Tibial nerve (tissue), 4 donors: Measurements from ENCODE around the gene KPNA6. TPM values are rescaled to one million over a fixed set of nuclear protein-coding genes. Genes with fewer than 3 reads are reported as not detected.
A peak's percentile ranks its signal among the peaks of the same experiment; 100 is the strongest.

Experiments
- DNase-seq, 2 donors: peaks; one replicate each; pipeline ENCODE4 v3.0.0-alpha.2; 2019; ENCODE audit warnings: low spot score in 2 of 2
- H3K27ac ChIP-seq, 4 donors: fragments of 200-600 bp; sonication (generic) in 3 of 4; one replicate each; pipeline ENCODE4 v1.5.1; 2017 to 2019; ENCODE audit warnings: mild to moderate bottlenecking in 1 of 4
- H3K27me3 ChIP-seq, 2 donors: fragments of 200-600 bp; sonication (generic) in 1 of 2; one replicate each; pipeline versions ENCODE4 v1.5.1 to v1.6.0; 2017 to 2019
- H3K36me3 ChIP-seq, 3 donors: fragments of 200-600 bp; sonication (generic); one replicate each; pipeline ENCODE4 v1.5.1; 2018 to 2019
- H3K4me1 ChIP-seq, 4 donors: fragments of 200-600 bp; sonication (generic) in 3 of 4; one replicate each; pipeline ENCODE4 v1.5.1; 2017 to 2019
- H3K4me3 ChIP-seq, 4 donors: fragments of 200-600 bp; sonication (generic) in 3 of 4; one replicate each; pipeline ENCODE4 v1.5.1; 2017 to 2019; ENCODE audit warnings: mild to moderate bottlenecking in 1 of 4, moderate library complexity in 1 of 4
- H3K9me3 ChIP-seq, 4 donors: fragments of 200-600 bp; sonication (generic) in 3 of 4; one replicate each; pipeline ENCODE4 v1.5.1; 2017 to 2019
- CTCF ChIP-seq, 5 experiments: fragments of 200-600 bp in 3 of 5; fragments of 450-650 bp in 2 of 5; sonication (generic) in 3 of 5; IDR thresholded peaks; one replicate each; pipeline ENCODE4 v1.5.1; 2016 to 2019; ENCODE audit warnings: antibody characterized with exemption in 5 of 5, mild to moderate bottlenecking in 3 of 5, moderate library complexity in 2 of 5
- EP300 ChIP-seq, 2 donors: sonication (generic); formaldehyde crosslinking; IDR thresholded peaks; one replicate each; pipeline ENCODE4 v1.6.1; 2017; ENCODE audit warnings: antibody characterized with exemption in 2 of 2, mild to moderate bottlenecking in 1 of 2
- POLR2A ChIP-seq, 2 donors: fragments of 450-650 bp; IDR thresholded peaks; one replicate each; pipeline ENCODE4 v1.6.1; 2017; ENCODE audit warnings: antibody characterized with exemption in 2 of 2, mild to moderate bottlenecking in 2 of 2, moderate library complexity in 2 of 2
- WGBS, 2 donors: methylation state at CpG; one replicate each; pipeline ENCODE4 v1.1.5; 2018; 5-methylcytosine and 5-hydroxymethylcytosine counted together
- total RNA-seq, 4 donors: library from RNA; depleted of rRNA; stranded (reverse); fragments of >200 nt; gene quantifications; one replicate each; pipeline ENCODE4 v1.1.0, GENCODE V29; 2016

KPNA6 gene
- total RNA-seq, 4 donors from 2014 or later = 30.3 to 39.3 (median 33.5) TPM

- no peaks in the 10 kb centered on the region for H3K27me3 ChIP-seq
- peaks cover 0 to 33% (median 15%) of the 10 kb centered on the region in 4 donors for H3K4me1 ChIP-seq
- H3K9me3 ChIP-seq = no peaks in the 10 kb centered on the region
- peak in 1 of 2 donors; percentile 29 for DNase-seq
- 17 to 48% methylated on average over 4 to 6 of the region's 6 CpGs for WGBS, 2 donors
- H3K4me3 ChIP-seq = peak overlapping the region in 1 of 4 donors; percentile 67
- peak overlapping the region in 3 of 4 donors; percentile 70 to 95 (median 87) for H3K27ac ChIP-seq
- TF ChIP-seq EP300 (IDR thresholded peaks at IDR 0.05) (no peak), POLR2A (IDR thresholded peaks at IDR 0.05) (no peak), CTCF (IDR thresholded peaks at IDR 0.05) (no peak)
- H3K36me3 ChIP-seq = peaks cover 3 to 35% (median 7%) of the 10 kb centered on the region in 3 donors
Observed at GRCh38 chr1:32199717-32200072, 91.8 kb downstream of the KPNA6 start.

GRCh38 chr1:32200226-32201010 is 92.6 kb downstream of the KPNA6 start, which contains the start of gene CCDC28B:
Gene CCDC28B, plus strand, starts transcription at chr1:32200595. Its CDS starts 1,341 bp downstream, at chr1:32201936.
- Histone ChIP-seq H3K27me3 (no peaks in the 10 kb centered on the region), H3K36me3 (peaks cover 0 to 28% (median 0%) of the 10 kb centered on the region in 3 donors), H3K9me3 (no peaks in the 10 kb centered on the region), H3K27ac (peak within 1 kb of the TSS; percentile 65 to 95 (median 78)), H3K4me1 (peaks cover 0 to 40% (median 21%) of the 10 kb centered on the region in 4 donors), H3K4me3 (peak within 1 kb of the TSS; percentile 40 to 81 (median 64))
- TF ChIP-seq EP300 (IDR thresholded peaks at IDR 0.05) (peak in 1 of 2 donors; percentile 78), POLR2A (IDR thresholded peaks at IDR 0.05) (peak in 1 of 2 donors; percentile 44), CTCF (IDR thresholded peaks at IDR 0.05) (no peak)
- 0% methylated on average over 15 to 26 of the region's 34 CpGs for WGBS, 2 donors
- DNase-seq = peak; percentile 48 to 65

GRCh38 chr1:32201011-32201855 is 93.4 kb downstream of the KPNA6 start:
- no peaks in the 10 kb centered on the region for H3K27me3 ChIP-seq
- TF ChIP-seq POLR2A (IDR thresholded peaks at IDR 0.05) (peak in 1 of 2 donors; percentile 16), EP300 (IDR thresholded peaks at IDR 0.05) (peak in 1 of 2 donors; percentile 28), CTCF (IDR thresholded peaks at IDR 0.05) (no peak)
- H3K4me1 ChIP-seq = peaks cover 0 to 46% (median 24%) of the 10 kb centered on the region in 4 donors
- H3K36me3 ChIP-seq = peaks cover 0 to 19% (median 0%) of the 10 kb centered on the region in 3 donors
- 1% methylated on average over 15 to 25 of the region's 26 CpGs for WGBS, 2 donors
- DNase-seq = peak; percentile 64 to 70
- peak overlapping the region; percentile 40 to 81 (median 64) for H3K4me3 ChIP-seq
- peak overlapping the region; percentile 65 to 95 (median 78) for H3K27ac ChIP-seq
- no peaks in the 10 kb centered on the region for H3K9me3 ChIP-seq

GRCh38 chr1:32204943-32205361 is 97.1 kb downstream of the KPNA6 start:
- WGBS, 2 donors = 33 to 47% methylated on average over 16 to 26 of the region's 26 CpGs
- Histone ChIP-seq H3K36me3 (peaks cover 0 to 10% (median 0%) of the 10 kb centered on the region in 3 donors), H3K27me3 (no peaks in the 10 kb centered on the region), H3K27ac (peak overlapping the region; percentile 55 to 88 (median 80)), H3K4me1 (peaks cover 0 to 41% (median 20%) of the 10 kb centered on the region in 4 donors), H3K9me3 (no peaks in the 10 kb centered on the region), H3K4me3 (peak overlapping the region; percentile 53 to 91 (median 72))
- TF ChIP-seq EP300 (IDR thresholded peaks at IDR 0.05) = no peak
- TF ChIP-seq POLR2A (IDR thresholded peaks at IDR 0.05) = no peak
- no peak for TF ChIP-seq CTCF (IDR thresholded peaks at IDR 0.05)
- DNase-seq = no peak
